ENCODE data around the gene NBEAL2.

NBEAL2 gene

GRCh38 chr3:46989146-46989810 is 9.8 kb downstream of the NBEAL2 start:
- Histone ChIP-seq H3K9me3 (ENCODE audit: insufficient read depth, low read length) (no peaks in the 10 kb centered on the region), H4K20me1 (ENCODE audit: low read depth, low read length) (no peaks in the 10 kb centered on the region), H3K36me3 (ENCODE audit: low read length) (no peaks in the 10 kb centered on the region), H3K79me2 (ENCODE audit: insufficient read depth, low read length) (0 out of 2 replicates have a peak, but pooled peaks cover 6% of the 10 kb centered on the region), H2AFZ (ENCODE audit: low read depth, low read length, severe bottlenecking) (no peak overlapping the region), H3F3A (ENCODE audit: insufficient read depth) (no peaks in the 10 kb centered on the region), H3K4me3 (ENCODE audit: insufficient read depth, low read length, poor library complexity, severe bottlenecking) (no peak overlapping the region), H3K27ac (ENCODE audit: low read depth, low read length) (no peak overlapping the region), H3K27me3 (ENCODE audit: low read length) (no peaks in the 10 kb centered on the region), H3K4me2 (ENCODE audit: low read depth, low read length, poor library complexity, severe bottlenecking) (no peak overlapping the region), H3K9me2 (replicated peaks; ENCODE audit: insufficient read depth, low read length) (no peaks in the 10 kb centered on the region), H3K9ac (ENCODE audit: low read length) (no peak overlapping the region)
- TF ChIP-seq CTCF (IDR thresholded peaks at IDR 0.05; ENCODE audit: insufficient read depth, low read length, poor library complexity, severe bottlenecking) (no peak), EZH2phosphoT487 (conservative IDR thresholded peaks at IDR 0.05; ENCODE audit: low read length) (no peak)

GRCh38 chr3:46990573-46991374 is 11.3 kb downstream of the NBEAL2 start:
- TF ChIP-seq CTCF (IDR thresholded peaks at IDR 0.05; ENCODE audit: insufficient read depth, low read length, poor library complexity, severe bottlenecking) (no peak), EZH2phosphoT487 (conservative IDR thresholded peaks at IDR 0.05; ENCODE audit: low read length) (no peak)
- H3K27me3 ChIP-seq (ENCODE audit: low read length): no peaks in the 10 kb centered on the region
- no peak overlapping the region for H3K4me2 ChIP-seq (ENCODE audit: low read depth, low read length, poor library complexity, severe bottlenecking)
- H3K9ac ChIP-seq (ENCODE audit: low read length): no peak overlapping the region
- no peaks in the 10 kb centered on the region for H3K36me3 ChIP-seq (ENCODE audit: low read length)
- H3F3A ChIP-seq (ENCODE audit: insufficient read depth): no peaks in the 10 kb centered on the region
- H3K79me2 ChIP-seq (ENCODE audit: insufficient read depth, low read length): 0 out of 2 replicates have a peak, but pooled peaks cover 6% of the 10 kb centered on the region
- no peak overlapping the region for H2AFZ ChIP-seq (ENCODE audit: low read depth, low read length, severe bottlenecking)
- H3K4me3 ChIP-seq (ENCODE audit: insufficient read depth, low read length, poor library complexity, severe bottlenecking): no peak overlapping the region
- no peaks in the 10 kb centered on the region for H3K9me2 ChIP-seq (replicated peaks; ENCODE audit: insufficient read depth, low read length)
- H4K20me1 ChIP-seq (ENCODE audit: low read depth, low read length): no peaks in the 10 kb centered on the region
- no peak overlapping the region for H3K27ac ChIP-seq (ENCODE audit: low read depth, low read length)
- no peaks in the 10 kb centered on the region for H3K9me3 ChIP-seq (ENCODE audit: insufficient read depth, low read length)

GRCh38 chr3:46991406-46992165 is 12.1 kb downstream of the NBEAL2 start:
- H3K9me3 ChIP-seq (ENCODE audit: insufficient read depth, low read length): no peaks in the 10 kb centered on the region
- H3K79me2 ChIP-seq (ENCODE audit: insufficient read depth, low read length): 0 out of 2 replicates have a peak, but pooled peaks cover under 1% of the 10 kb centered on the region
- H3K9ac ChIP-seq (ENCODE audit: low read length): no peak overlapping the region
- H4K20me1 ChIP-seq (ENCODE audit: low read depth, low read length): no peaks in the 10 kb centered on the region
- H3K27me3 ChIP-seq (ENCODE audit: low read length): no peaks in the 10 kb centered on the region
- no peak for TF ChIP-seq EZH2phosphoT487 (conservative IDR thresholded peaks at IDR 0.05; ENCODE audit: low read length)
- no peak for TF ChIP-seq CTCF (IDR thresholded peaks at IDR 0.05; ENCODE audit: insufficient read depth, low read length, poor library complexity, severe bottlenecking)
- no peak overlapping the region for H3K27ac ChIP-seq (ENCODE audit: low read depth, low read length)
- no peak overlapping the region for H2AFZ ChIP-seq (ENCODE audit: low read depth, low read length, severe bottlenecking)
- no peaks in the 10 kb centered on the region for H3F3A ChIP-seq (ENCODE audit: insufficient read depth)
- H3K36me3 ChIP-seq (ENCODE audit: low read length): no peaks in the 10 kb centered on the region
- no peaks in the 10 kb centered on the region for H3K9me2 ChIP-seq (replicated peaks; ENCODE audit: insufficient read depth, low read length)
- no peak overlapping the region for H3K4me2 ChIP-seq (ENCODE audit: low read depth, low read length, poor library complexity, severe bottlenecking)
- H3K4me3 ChIP-seq (ENCODE audit: insufficient read depth, low read length, poor library complexity, severe bottlenecking): no peak overlapping the region

Measured in SU-DHL-6 (cell line).